H1 (cell line): Measurements from ENCODE around the gene GGN. TPM values are rescaled to one million over a fixed set of nuclear protein-coding genes. Genes with fewer than 3 reads are reported as not detected.

Source experiments
- CTCF ChIA-PET: fragments of 300-600 bp; sonication (Branson Sonifier 250); formaldehyde crosslinking; loops from one replicate; lab custom pipeline; 2021; ENCODE audit not compliant: partially characterized antibody; lab: Charles Lee
- POLR2A ChIA-PET: fragments of 300-600 bp; sonication (Branson Sonifier 250); formaldehyde crosslinking; loops from one replicate; lab custom pipeline; 2021; ENCODE audit warnings: inconsistent platforms; ENCODE audit not compliant: partially characterized antibody; lab: Charles Lee
- DNase-seq, 2 experiments: peaks; one replicate each; pipeline versions ENCODE4 v3.0.0 to v3.0.0-alpha.2; 2010 to 2022; ENCODE audit warnings: low spot score in 2 of 2, low read depth in 1 of 2, mixed read lengths in 1 of 2
- FAIRE-seq: peaks from 2 replicates; lab custom pipeline; 2011; peaks lifted over from hg19 to GRCh38; lab: Jason Lieb, UNC
- H2AFZ ChIP-seq: 2 replicates; pipeline ENCODE4 v1.8.1; 2012; ENCODE audit warnings: low read length, inconsistent platforms
- H2AK5ac ChIP-seq: 2 replicates; pipeline ENCODE4 v1.6.1; 2013; ENCODE audit warnings: low read depth, low read length
- H2BK120ac ChIP-seq: replicated peaks from 2 replicates; pipeline ENCODE3; 2013; ENCODE audit warnings: low read depth, low read length, inconsistent platforms
- H2BK12ac ChIP-seq: 2 replicates; pipeline ENCODE4 v1.6.1; 2013; ENCODE audit warnings: low read depth, low read length
- H2BK15ac ChIP-seq: 2 replicates; pipeline ENCODE4 v1.6.1; 2013; ENCODE audit warnings: low read length
- H2BK20ac ChIP-seq: 2 replicates; pipeline ENCODE4 v1.6.1; 2013; ENCODE audit warnings: low read length
- H2BK5ac ChIP-seq: 2 replicates; pipeline ENCODE4 v1.6.1; 2013; ENCODE audit warnings: low read depth, low read length
- H3K14ac ChIP-seq: 2 replicates; pipeline ENCODE4 v1.6.1; 2013; ENCODE audit warnings: inconsistent platforms; ENCODE audit not compliant: insufficient read length
- H3K18ac ChIP-seq: 2 replicates; pipeline ENCODE4 v1.6.1; 2013; ENCODE audit warnings: low read length; ENCODE audit errors: extremely low read depth
- H3K23ac ChIP-seq: 2 replicates; pipeline ENCODE4 v1.6.1; 2013; ENCODE audit warnings: inconsistent platforms; ENCODE audit not compliant: insufficient read length
- H3K23me2 ChIP-seq: 2 replicates; pipeline ENCODE4 v1.6.1; 2013; ENCODE audit warnings: low read depth, low read length
- H3K27ac ChIP-seq: 2 replicates; pipeline ENCODE4 v1.6.1; 2011; ENCODE audit warnings: low read depth, low read length, inconsistent platforms
- H3K27me3 ChIP-seq, 4 experiments: replicated peaks in 1 of 4; 1 replicate in 1 of 4; 2 replicates in 3 of 4; pipeline versions ENCODE4 v1.6.1 to v1.8.1; 2011 to 2013; ENCODE audit warnings: low read length in 3 of 4, mild to moderate bottlenecking in 3 of 4, inconsistent platforms in 2 of 4, mixed read lengths in 2 of 4, moderate library complexity in 1 of 4; ENCODE audit not compliant: control insufficient read depth in 3 of 4, insufficient read depth in 3 of 4; ENCODE audit errors: extremely low read depth in 1 of 4
- H3K36me3 ChIP-seq, 4 experiments: 2 replicates each; pipeline versions ENCODE4 v1.6.1 to v1.8.1; 2011 to 2013; ENCODE audit warnings: mild to moderate bottlenecking in 4 of 4, low read length in 3 of 4, moderate library complexity in 2 of 4, control low read depth in 1 of 4, inconsistent platforms in 1 of 4; ENCODE audit not compliant: insufficient read depth in 4 of 4, control insufficient read depth in 2 of 4
- H3K4ac ChIP-seq: replicated peaks from 2 replicates; pipeline ENCODE3; 2013; ENCODE audit warnings: low read length, low read depth, mixed read lengths, inconsistent platforms; ENCODE audit not compliant: insufficient read length
- H3K4me1 ChIP-seq, 4 experiments: replicated peaks in 1 of 4; 1 replicate in 1 of 4; 2 replicates in 3 of 4; pipeline versions ENCODE4 v1.6.1 to v1.8.1; 2011 to 2013; ENCODE audit warnings: low read length in 3 of 4, inconsistent platforms in 2 of 4, mixed read lengths in 1 of 4; ENCODE audit not compliant: insufficient read depth in 4 of 4, control insufficient read depth in 3 of 4
- H3K4me2 ChIP-seq, 2 experiments: 2 replicates each; pipeline versions ENCODE4 v1.6.1 to v1.8.1; 2011 to 2013; ENCODE audit warnings: low read depth in 2 of 2, low read length in 2 of 2, control low read depth in 1 of 2, inconsistent platforms in 1 of 2, mild to moderate bottlenecking in 1 of 2; ENCODE audit not compliant: insufficient read depth in 1 of 2
- H3K4me3 ChIP-seq, 4 experiments: fragments of 200-600, 300-600 bp in 1 of 4; sonication (generic), shearing (Covaris generic), sonication (Bioruptor Twin) in 1 of 4; 2 replicates each; pipeline versions ENCODE4 v1.5.1 to v1.8.1; 2011 to 2016; ENCODE audit warnings: low read length in 4 of 4, low read depth in 3 of 4, control low read depth in 2 of 4, inconsistent platforms in 2 of 4, mild to moderate bottlenecking in 2 of 4, mixed read lengths in 1 of 4, moderate library complexity in 1 of 4; ENCODE audit not compliant: insufficient read depth in 2 of 4; ENCODE audit errors: extremely low read depth in 1 of 4
- H3K56ac ChIP-seq: replicated peaks from 2 replicates; pipeline ENCODE3; 2013; ENCODE audit warnings: low read depth, mild to moderate bottlenecking, mixed read lengths, low read length, inconsistent platforms; ENCODE audit not compliant: insufficient read length
- H3K79me1 ChIP-seq: 2 replicates; pipeline ENCODE4 v1.6.1; 2013; ENCODE audit warnings: low read depth, low read length, control low read depth
- H3K79me2 ChIP-seq, 2 experiments: 2 replicates each; pipeline versions ENCODE4 v1.6.1 to v1.8.1; 2012 to 2013; ENCODE audit warnings: low read length in 2 of 2, mild to moderate bottlenecking in 2 of 2, inconsistent platforms in 1 of 2; ENCODE audit not compliant: insufficient read depth in 2 of 2, control insufficient read depth in 1 of 2
- H3K9ac ChIP-seq, 4 experiments: replicated peaks in 1 of 4; 1 replicate in 1 of 4; 2 replicates in 3 of 4; pipeline versions ENCODE4 v1.6.1 to v1.8.1; 2011 to 2013; ENCODE audit warnings: low read depth in 3 of 4, low read length in 3 of 4, control low read depth in 2 of 4, mild to moderate bottlenecking in 2 of 4, moderate library complexity in 2 of 4, inconsistent platforms in 1 of 4; ENCODE audit errors: extremely low read depth in 1 of 4
- H3K9me3 ChIP-seq, 2 experiments: 2 replicates each; pipeline versions ENCODE4 v1.6.1 to v1.8.1; 2012 to 2013; ENCODE audit warnings: mild to moderate bottlenecking in 2 of 2, moderate library complexity in 2 of 2, control low read depth in 1 of 2, inconsistent platforms in 1 of 2, low read depth in 1 of 2, low read length in 1 of 2, mixed read lengths in 1 of 2; ENCODE audit not compliant: insufficient read depth in 2 of 2
- H4K20me1 ChIP-seq, 2 experiments: replicated peaks in 1 of 2; 2 replicates each; pipeline versions ENCODE3 to v1.8.1; 2011 to 2013; ENCODE audit warnings: inconsistent platforms in 2 of 2, low read length in 2 of 2, mild to moderate bottlenecking in 1 of 2; ENCODE audit not compliant: insufficient read depth in 2 of 2, control insufficient read depth in 1 of 2
- H4K5ac ChIP-seq: 2 replicates; pipeline ENCODE4 v1.6.1; 2013; ENCODE audit warnings: low read length, low read depth, mixed read lengths, inconsistent platforms; ENCODE audit not compliant: insufficient read length
- H4K8ac ChIP-seq: 2 replicates; pipeline ENCODE4 v1.8.0; 2013; ENCODE audit warnings: mild to moderate bottlenecking, moderate library complexity, low read length, inconsistent platforms; ENCODE audit not compliant: insufficient read depth; ENCODE audit errors: extremely low read depth
- H4K91ac ChIP-seq: replicated peaks from 2 replicates; pipeline ENCODE3; 2013; ENCODE audit warnings: low read length, mixed read lengths, inconsistent platforms; ENCODE audit not compliant: insufficient read length
- ATF3 ChIP-seq: IDR thresholded peaks from 2 replicates; pipeline ENCODE4 v1.6.1; 2011; ENCODE audit warnings: low read depth, mild to moderate bottlenecking, low read length; ENCODE audit not compliant: insufficient read depth
- CHD2 ChIP-seq: IDR thresholded peaks from 2 replicates; pipeline ENCODE4 v1.6.1; 2012; ENCODE audit warnings: low read length, improper control_type of control experiment
- HDAC2 ChIP-seq, 2 experiments: fragments of 300-600 bp in 1 of 2; sonication (generic) in 1 of 2; IDR thresholded peaks; 2 replicates each; pipeline ENCODE4 v1.6.1; 2011 to 2012; ENCODE audit warnings: low read depth in 2 of 2, low read length in 2 of 2, mild to moderate bottlenecking in 2 of 2, moderate library complexity in 2 of 2, borderline replicate concordance in 1 of 2, inconsistent platforms in 1 of 2
- SP1 ChIP-seq: IDR thresholded peaks from 2 replicates; pipeline ENCODE4 v1.6.1; 2011; ENCODE audit warnings: low read depth, low read length
- TEAD4 ChIP-seq: IDR thresholded peaks from 2 replicates; pipeline ENCODE4 v1.6.1; 2012; ENCODE audit warnings: low read depth, low read length, inconsistent platforms, mixed read lengths
- WGBS, 2 experiments: shearing (Covaris generic) in 1 of 2; methylation state at CpG; one replicate each; pipeline versions ENCODE4 v1.1.6 to v1.1.7; 2013 to 2015; ENCODE audit warnings: low lambda C conversion rate in 2 of 2, mixed read lengths in 2 of 2, inconsistent platforms in 1 of 2, low coverage in 1 of 2, missing lambda C conversion rate in 1 of 2; ENCODE audit not compliant: insufficient replicate concordance in 2 of 2, insufficient coverage in 1 of 2, insufficient read length in 1 of 2; ENCODE audit errors: extremely low coverage in 1 of 2, missing lambda C conversion rate in 1 of 2; 5-methylcytosine and 5-hydroxymethylcytosine counted together
- polyA plus RNA-seq, 7 experiments: library from polyadenylated mRNA; depleted of rRNA in 3 of 7; stranded (reverse) in 5 of 7; unstranded in 2 of 7; fragments of >200 nt in 5 of 7; fragments of 200-250 nt in 2 of 7; gene quantifications; 1 replicate in 5 of 7; 2 replicates in 1 of 7; 4 replicates in 1 of 7; pipeline versions ENCODE4 v1.2.1 to v1.2.3, GENCODE V29; 2011 to 2013; ENCODE audit warnings: missing spikeins in 2 of 7, mixed read lengths in 2 of 7
- total RNA-seq: library from RNA; stranded (reverse); fragmentation: NEBNext Ultra II Directional; extraction: Animal tissue kit (Norgen Biotek cat#: 25700); gene quantifications from 2 replicates; pipeline ENCODE4 v1.2.1, GENCODE V29; 2021

GGN gene
- total and polyA plus RNA-seq, 2 of the 8 experiments (the other 6 are each of a cell fraction or from before 2014, with no cell fraction given), result 0.47 to 1.2 TPM

GRCh38 chr19:38385804-38386257 lies 2.0 kb downstream of the GGN start:
- DNase-seq (no peak), FAIRE-seq (no peak)
- ChIA-PET POLR2A (interaction anchor here (0.6 to 3.0 kb wide), 6 partner anchors 9 to 134 kb away, joined by 3 to 12 read pairs (median 4); no protein-coding TSS in a partner anchor), CTCF (interaction anchor here (0.6 to 3.2 kb wide), 13 partner anchors 11 to 485 kb away, joined by 3 to 37 read pairs (median 4); partner anchors contain the start of genes FAM98C and PSMD8)
- Histone ChIP-seq H3K4me1 (peaks cover 3 to 20% (median 11%) of the 10 kb centered on the region in 4 experiments), H3K4me3 (peak overlapping the region in 2 of 4 experiments; percentile 7 to 95; a peak in 2 of 8 replicates), H2BK15ac (no peak overlapping the region), H4K20me1 (peaks cover 0 to 19% of the 10 kb centered on the region in 2 experiments), H3K56ac (no peak overlapping the region), H4K8ac (peak overlapping the region; percentile 62; the same call in 1 of the 2 replicates), H3K79me2 (peaks cover 0 to 5% of the 10 kb centered on the region in 2 experiments; a peak in 2 of 4 replicates), H3K9me3 (no peaks in the 10 kb centered on the region), H3K79me1 (peaks cover 4% of the 10 kb centered on the region; the same call in 1 of the 2 replicates), H3K23me2 (peaks cover 12% of the 10 kb centered on the region), H3K36me3 (peaks cover 10 to 23% (median 18%) of the 10 kb centered on the region in 4 experiments; a peak in 7 of 8 replicates), H3K18ac (no peak overlapping the region; the same call in 1 of the 2 replicates), H4K5ac (no peak overlapping the region), H2BK20ac (no peak overlapping the region), H2BK120ac (no peak overlapping the region), H3K14ac (no peak overlapping the region), H3K9ac (no peak overlapping the region), H3K4ac (no peak overlapping the region), H3K4me2 (peak overlapping the region; percentile 82 to 92), H3K27ac (no peak overlapping the region), H3K23ac (no peak overlapping the region), H4K91ac (no peak overlapping the region), H2BK12ac (no peak overlapping the region), H3K27me3 (no peaks in the 10 kb centered on the region), H2AK5ac (no peak overlapping the region), H2AFZ (no peak overlapping the region), H2BK5ac (no peak overlapping the region)
- WGBS, 2 experiments, result 77% methylated on average over 32 of the region's 40 CpGs; no CpG with 5 or more reads in 1 of the 2 experiments
- TF ChIP-seq HDAC2 (IDR thresholded peaks at IDR 0.05; ENCODE audit: borderline replicate concordance in 1 of 2, low read depth in 2 of 2, low read length in 2 of 2) (no peak), TEAD4 (no peak), CHD2 (no peak), ATF3 (no peak), SP1 (no peak)
